SIG-M5 treated with dmso at 0.1 percent for 504 hours (cell line): Measurements from ENCODE around the gene VCAN.

ENCODE experiments used
- DNase-seq: peaks from one replicate; lab custom pipeline; 2025; ENCODE audit not compliant: unreplicated experiment; lab: John Stamatoyannopoulos, UW

VCAN gene

DNA sequence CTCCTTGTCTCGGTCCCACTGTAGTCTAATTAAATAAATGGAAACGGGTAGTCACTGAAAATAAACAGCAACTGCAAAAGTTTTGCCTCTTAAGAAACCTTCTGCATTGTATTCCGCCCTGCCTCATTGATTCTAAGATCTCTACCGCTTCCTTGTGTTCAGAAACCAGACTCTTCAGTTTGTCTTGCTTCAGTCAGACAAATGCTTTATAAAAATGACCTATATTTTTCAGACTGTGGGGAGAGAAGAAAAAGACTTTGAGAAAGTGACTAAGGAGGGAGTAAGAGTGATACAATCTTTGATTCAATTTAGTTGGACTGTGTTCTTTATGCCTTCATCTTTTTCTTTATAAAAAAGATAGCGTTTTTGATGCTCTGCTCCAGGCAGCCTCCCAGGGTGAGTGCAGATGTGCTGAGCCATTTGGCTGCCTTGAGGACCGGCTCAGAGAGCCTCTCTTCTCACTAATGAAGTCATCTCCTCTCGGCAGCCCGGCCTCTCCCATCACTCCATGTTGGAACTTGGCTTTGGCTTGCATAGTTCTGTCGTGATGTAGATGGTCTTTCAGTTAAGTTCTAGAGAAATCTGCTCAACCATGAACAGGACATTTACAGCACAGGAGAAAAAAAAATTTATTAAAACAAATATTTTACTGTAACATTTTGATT is 4.0 kb upstream of the VCAN start:
- no peak for DNase-seq

DNA sequence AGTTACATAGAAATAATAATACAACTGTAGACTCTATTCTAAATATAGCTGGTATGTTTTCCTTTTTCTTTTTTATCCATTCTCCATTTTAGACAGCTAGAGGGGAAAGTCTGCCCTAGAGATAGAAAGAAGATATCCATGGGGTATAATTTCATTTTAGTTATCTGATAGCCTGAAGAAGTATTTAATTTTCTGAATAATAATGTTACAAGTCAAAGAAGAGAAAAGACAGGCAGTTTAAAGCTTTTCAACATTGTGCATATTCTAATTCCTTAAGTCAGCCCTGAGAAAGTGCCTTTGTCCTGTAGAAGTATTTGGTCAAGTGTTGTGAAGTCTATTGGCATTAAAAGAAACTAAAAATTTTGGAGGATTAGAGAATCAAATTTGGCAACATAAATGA is 2.5 kb upstream of the VCAN start:
- DNase-seq, result no peak

DNA sequence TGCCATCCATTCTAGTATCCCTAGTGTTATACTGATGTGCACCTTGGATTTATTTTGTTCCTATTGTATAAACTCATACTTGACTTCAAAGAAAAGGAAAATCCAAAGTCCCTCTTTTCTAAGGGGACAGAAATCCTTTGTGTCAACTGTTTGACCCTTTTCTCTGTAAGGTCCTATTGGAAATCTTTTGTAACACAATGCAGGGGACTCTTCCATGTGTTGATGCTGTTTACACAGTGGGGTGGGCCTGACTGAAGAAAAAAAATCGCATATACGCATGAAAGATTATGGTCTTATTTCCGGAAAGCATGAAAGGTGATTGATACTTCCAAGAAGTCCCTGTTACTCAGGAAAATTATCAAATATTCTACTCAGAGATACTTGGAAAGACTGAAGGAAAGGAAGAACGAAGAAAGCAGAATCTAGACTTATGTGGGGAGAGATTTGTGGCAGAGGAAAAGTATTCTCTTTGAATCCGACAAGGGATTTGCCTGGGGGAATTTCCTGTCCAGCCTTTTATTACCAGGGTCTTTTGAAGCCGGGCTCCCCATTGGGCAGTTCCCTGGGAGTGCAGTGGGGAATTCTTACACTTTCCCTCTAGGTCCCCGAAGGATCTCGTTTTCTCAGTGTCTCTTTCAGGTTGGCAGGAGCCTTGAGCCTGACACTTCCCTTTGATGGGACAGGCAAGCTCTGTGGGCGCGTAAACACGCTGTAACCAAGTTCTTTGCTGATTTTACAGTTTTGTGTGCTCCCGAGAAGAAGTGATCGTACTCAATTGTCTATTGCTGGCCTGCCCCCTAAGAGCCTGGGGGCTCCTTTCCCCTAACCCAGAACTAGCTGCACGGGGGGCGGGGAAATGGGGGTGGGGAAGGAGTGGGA is 779 bp upstream of the VCAN start:
- peak; percentile 47 for DNase-seq

DNA sequence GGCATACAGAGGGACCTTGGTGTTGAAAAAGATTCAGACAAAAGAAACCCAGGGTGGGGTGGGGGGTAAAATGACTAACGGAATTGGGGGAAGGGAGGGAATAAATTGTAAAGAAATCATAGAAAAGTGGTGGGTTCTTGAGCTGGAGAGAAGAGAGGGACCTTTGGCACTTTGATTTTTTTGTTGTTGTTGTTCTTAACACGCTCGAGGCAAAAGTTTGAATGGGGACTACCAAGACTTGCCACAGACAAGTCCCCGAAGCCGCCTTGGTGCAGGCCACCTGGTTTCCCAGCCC is 616 bp downstream of the VCAN start:
- no peak for DNase-seq

DNA sequence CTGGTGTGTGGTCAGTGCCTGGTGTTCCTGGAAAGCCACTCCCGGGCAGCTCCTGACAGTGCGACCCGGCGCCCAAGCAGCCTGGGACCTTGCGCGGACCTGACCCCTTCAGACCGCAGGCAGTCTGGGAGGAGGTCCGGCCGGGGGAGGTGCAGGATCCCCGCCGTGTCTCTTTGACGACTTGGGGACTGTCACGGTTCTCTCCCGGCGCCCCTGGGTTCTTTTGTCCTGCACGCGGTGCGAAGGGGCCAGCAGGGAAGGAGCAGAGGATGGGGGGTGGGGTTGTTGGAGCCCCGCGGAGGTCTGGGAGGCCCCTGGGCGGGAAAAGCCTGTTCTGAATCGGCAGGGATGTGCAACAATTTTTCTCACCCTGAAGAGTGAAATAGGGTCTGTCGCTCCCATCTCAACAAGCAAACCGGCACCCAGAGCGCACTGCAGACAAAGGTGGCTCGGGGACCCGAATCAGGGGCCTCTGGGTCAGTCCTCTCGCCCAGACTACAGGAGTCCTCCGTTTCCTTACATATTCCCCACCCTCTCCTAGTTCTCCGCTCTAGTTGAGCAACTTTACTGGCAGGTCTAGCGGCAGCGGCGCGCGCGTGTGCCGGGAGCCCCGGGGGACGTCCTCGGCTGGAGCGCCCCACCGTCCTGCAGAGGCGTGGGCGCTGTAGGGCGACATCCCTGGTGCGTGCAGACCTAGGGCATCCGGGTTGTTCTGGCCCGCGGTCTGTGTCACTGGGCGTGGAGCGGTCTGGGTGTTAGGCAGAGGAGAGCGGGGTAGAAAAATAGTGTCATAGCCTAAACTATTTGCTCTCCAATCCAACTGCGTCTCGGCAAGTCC is 1.2 kb downstream of the VCAN start:
- DNase-seq, result peak; percentile 49

DNA sequence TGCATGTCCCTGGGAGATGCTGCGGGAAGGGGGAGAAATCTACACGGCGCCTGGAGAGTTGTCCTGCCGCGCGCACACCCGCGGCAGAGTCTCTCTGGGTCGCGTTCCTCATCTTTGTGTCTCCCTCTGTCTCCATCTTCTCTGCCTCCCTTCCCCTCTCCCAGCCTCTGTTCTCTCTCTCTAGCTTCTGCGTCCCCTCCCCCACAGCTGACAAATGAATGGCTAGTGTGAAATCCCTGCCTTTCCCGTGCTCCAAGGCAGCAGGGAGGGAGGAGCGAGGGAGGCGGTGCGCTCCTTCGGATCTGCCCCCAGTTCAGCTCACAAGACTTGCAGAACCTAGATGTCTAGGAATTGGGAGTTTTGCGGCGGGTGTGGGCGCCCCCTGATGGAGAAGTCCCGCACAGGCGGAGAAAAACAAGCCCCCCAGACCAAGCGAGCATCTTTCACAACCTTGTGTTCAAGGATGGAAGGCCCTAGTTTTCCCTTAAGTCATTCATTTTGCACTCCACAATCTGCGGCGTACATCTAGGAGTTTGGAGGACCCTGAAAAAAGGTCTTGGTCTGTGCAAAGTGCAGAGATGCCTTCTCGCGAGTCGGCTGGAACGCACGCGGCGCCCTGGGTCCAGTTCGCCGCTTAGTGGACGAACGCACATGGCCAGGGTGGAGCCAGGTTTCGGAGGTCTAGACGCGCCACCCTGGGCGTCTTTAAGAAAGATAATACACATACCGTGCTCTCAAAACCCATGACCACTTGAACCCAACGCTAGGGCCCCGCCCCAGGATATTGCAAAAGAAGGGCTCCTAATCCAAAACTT is 2.0 kb downstream of the VCAN start:
- peak; percentile 92 for DNase-seq

DNA sequence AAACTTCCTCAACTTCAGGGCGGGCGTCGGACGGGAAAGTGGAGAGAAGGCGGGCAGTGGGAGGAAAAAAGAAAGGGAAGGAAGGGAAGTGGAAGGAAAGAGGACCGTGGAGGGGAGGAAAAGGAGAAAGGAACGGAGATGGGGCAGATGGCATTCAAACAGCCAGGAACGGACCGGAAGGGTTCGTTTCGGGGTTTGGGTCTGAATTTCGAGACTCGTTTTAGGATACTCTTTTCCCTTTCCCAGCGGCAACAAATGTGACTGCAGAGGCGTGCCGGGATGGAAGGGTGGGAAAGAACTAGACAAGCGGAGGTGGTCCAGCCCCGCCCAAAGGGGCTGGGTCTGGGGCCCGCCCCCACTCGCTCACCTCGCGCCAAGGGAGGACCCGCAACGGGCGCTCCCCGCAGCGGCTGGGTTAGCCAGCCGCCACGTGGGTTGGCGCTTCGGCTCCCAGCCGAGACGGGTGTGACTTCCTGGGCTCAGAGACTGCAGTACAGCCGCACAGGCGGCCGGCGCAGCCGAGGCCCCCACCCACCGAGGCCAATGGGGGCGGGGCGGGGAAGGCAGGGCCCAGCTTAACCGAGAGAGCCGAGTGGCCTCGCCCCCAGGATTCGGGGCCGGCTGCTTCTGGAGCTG is 2.7 kb downstream of the VCAN start:
- DNase-seq, result peak; percentile 82

DNA sequence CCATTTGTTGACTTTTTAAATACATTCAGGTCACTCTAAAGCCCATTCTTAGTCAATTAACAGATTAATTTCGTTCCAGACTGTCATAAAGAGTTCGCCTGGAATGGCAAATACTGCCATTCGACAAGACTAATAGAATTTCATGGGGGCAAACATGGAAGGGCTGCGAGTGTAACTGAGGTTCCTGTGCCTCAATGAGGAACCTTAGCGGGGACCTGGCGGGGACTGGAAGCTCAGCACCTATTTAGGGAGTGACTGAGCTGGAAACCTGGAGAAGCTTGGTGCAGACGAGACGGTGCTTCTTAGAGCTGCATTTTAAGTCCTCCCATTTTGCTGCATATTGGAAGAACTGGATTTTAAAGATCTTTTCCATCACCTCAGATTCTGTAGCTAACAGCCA is 3.4 kb downstream of the VCAN start:
- DNase-seq, result no peak

DNA sequence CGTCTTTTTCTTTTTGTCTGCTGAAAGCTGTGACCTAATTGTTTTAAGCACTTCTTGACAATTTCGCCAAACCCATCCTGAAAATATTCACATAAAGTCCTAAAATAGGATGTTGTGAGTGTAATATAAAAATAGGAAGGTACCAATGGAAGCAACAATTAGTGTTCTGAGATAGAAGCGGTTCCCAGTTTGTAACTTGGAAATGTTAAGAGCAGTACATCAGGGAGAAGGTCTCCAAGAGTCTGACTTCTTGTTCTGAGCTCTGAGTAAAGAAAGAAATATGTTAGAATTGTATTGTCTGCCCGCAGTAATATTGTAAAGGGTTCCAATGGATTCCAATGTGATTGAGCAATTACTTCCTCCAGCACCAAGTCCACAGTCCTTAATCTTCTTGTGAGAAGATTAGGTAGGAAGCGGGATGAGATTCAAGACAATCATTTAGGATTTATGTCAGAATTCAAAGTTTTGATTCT is 3.9 kb downstream of the VCAN start:
- DNase-seq, result no peak

DNA sequence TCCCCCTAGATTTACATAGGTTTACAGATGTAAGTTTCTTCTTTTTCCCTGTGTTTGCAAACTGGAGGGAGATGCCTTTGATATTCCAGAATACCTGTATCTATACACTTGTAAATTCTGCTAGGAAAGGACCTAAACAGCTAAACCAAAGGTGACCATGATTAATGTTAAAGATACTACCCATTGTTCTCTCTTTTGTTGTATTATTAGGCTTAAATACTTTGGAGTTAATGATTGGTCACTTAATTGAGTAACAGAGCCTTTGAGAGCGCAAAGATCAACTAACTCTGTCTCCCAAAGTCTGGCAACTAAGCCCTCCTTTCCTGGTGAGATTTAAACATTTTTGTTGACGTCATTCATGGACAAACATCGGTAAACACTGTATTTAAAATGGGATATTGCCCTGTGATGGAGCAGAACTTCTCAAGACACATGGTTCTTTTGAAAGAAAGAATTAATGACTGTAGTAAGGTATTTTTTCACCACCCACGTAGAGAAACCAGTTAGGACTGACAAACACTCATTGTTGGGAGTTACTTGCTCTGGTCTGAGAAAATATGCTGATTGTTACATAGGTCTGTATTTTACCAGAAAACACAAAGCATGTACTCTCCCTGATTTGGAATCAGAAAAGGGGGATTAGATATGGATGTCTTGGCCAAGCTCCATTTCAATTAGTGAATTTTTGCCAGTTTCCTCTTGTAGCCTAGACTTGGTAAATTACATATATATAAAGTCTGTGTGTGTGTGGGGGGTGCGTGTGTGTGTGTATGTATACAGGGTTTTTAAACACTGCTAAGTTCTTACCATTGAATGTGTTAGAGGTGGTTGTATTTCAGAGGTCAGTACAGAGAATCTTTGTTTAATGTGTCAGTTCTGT is 4.6 kb downstream of the VCAN start:
- no peak for DNase-seq

DNA sequence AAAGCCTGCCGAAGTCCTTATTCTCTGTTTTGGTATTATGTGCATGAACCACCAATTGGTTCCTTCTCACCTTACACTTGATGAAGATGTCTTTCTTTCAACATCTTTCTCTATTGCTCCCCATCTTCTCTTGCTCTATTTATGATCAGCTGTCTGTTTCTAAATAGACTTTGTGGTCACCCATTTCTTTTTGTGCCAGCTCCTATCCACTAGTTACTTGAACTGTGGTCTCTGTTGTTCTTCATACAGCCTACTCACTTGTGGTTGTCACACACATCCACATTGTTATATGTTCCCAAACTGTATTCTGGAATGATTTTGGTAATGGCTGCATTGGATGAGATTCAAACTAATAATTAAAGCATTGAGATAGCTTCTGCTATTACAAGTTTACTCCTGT is 11.4 kb downstream of the VCAN start:
- no peak for DNase-seq

DNA sequence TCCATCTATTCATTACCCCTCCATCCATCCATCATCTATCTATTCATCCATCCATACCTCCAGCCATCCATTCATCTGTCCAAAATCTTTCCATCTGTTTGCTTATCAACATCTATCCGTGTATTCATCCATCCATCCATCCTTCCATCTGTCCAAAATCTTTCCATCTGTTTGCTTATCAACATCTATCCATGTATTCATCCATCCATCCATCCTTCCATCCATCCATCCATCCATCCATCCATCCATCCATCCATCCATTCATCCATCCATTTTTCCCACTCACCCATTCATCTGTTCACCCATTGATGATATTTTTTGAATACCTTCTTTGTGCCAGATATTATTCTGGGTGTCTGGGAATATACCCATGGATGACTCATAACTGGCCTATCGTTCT is 12.8 kb downstream of the VCAN start:
- no peak for DNase-seq

DNA sequence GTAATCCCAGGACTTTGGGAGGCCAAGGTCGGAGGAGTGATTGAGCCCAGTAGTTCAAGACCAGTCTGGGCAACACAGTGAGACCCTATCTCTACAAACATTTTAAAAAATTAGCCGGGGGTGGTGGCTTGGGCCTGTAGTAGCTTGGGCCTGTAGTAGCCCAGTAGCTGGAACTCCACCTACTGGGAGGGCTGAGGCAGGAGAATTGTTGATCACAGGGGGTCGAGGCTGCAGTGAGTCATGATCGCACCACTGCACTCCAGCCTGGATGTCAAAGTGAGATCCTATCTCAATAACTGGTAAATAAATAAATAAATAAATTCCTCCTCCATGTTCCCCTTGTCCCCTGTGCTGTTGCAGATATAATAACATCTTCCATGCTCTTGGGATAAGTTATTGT is 14.3 kb downstream of the VCAN start:
- DNase-seq, result no peak

DNA sequence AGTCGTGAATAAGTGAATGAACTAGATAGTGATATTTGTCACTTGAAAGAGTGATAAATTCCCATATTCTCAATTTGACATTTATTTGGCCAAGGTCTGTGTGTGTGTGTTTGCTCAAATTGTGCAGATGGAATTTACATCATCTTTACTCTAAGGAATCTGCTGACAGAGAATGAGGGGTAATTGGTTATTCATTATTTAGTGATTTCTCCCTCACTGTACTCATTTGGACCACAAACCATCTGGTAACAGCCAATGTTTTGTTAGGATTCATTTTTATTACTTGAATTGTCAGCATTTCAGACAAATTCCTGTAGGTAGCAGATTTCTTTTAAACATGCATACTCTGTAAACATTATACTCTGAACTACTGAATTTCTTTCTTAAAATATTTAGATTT is 15.6 kb downstream of the VCAN start:
- DNase-seq, result no peak

DNA sequence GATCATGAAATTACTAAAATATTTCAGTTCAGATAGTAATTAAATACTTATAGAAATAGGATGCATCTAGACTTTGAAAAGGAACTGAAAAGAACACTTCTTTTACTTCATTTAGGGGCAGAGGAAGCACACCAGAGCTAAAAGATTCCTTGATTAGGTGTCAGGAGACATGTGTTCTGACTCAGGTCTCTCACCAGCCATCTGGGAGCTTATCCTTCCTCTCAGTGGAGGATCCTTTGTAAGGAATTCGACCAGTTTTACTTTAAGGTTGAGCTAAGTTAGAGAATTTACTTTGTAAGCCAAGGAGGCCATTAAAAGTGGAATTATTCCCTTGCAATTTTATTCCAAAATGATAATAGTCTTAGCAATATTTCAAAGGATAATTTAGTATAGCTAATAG is 16.7 kb downstream of the VCAN start:
- no peak for DNase-seq

DNA sequence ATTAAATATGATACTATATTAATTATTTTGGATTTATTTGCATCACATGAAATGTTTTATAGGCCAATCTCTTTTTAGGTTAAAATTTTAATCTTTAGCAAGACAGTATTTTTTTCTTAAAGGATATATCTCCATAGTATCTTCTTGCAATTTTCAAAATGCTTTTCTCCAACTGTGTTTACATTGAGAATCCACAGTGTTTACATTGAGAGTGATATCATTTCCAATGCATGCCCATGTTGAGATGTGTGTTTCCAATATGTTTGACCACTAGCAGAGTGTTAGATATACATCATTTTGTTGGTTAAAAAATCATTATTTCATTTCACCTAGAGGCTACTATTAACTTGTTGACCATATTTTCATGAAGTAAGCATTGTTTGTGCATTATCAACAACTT is 17.3 kb downstream of the VCAN start:
- DNase-seq, result no peak

DNA sequence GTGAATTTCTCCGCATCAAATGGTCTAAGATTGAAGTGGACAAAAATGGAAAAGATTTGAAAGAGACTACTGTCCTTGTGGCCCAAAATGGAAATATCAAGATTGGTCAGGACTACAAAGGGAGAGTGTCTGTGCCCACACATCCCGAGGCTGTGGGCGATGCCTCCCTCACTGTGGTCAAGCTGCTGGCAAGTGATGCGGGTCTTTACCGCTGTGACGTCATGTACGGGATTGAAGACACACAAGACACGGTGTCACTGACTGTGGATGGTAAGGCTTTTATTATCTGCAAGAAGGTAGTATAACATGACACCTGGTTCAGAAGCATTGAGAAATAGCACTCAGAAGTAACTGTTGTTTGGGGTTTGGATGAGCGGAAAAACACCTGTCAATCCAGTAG is 18.7 kb downstream of the VCAN start:
- no peak for DNase-seq

DNA sequence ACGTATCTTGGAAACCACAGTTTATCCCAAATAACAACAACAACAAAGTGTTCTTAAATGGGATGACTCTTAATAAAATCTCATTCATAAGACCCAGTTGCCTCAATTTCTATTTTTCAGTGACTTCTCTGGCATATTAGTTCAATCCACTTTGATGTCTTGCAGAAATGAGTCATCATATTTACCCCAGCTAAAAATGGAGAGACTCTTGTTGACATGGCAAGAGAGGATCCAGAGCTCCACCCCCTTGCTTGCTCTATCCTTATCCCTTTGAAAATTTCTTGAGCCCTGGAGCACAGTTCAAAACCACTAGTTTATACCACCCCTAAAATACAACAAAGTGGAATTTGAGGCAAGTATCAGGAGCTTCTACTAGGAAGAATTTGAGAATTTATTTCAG is 20.8 kb downstream of the VCAN start:
- DNase-seq, result no peak

DNA sequence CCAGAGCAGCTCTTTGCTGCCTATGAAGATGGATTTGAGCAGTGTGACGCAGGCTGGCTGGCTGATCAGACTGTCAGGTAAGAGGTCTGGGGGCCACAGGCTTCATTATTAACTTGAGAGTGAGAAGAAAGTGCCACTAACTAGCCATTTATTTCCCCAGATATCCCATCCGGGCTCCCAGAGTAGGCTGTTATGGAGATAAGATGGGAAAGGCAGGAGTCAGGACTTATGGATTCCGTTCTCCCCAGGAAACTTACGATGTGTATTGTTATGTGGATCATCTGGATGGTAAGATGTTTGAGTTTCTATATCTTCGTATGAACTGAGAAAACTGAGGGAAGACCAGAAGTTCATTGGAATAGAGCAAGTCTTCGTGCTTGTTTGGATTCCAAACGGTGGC is 22.1 kb downstream of the VCAN start:
- DNase-seq, result no peak
